ENCODE data around the gene SLC8B1.

Gene SLC8B1

DNA sequence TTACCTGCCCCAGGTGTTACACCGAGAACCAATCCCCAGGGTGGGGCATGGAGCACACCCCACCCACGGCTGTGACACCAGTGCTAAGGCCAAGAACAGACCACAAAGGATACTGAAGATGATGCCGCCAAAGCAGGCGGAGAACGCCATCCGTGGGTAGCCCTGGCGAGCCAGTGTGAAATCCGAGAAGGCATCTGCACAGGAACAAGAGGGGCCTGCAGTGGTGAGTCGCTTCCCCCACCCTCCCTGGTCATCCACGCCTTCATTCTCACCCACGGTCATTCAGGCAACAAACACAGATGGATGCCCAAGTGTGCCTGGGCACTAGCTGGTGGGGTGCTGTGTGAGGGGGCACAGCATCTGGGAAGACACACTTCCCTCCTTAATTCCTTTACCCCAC lies 28.5 kb downstream of the SLC8B1 start:
- in situ Hi-C loops (cut with HindIII; ENCODE audit: low pct_ligation_motif_present, low sequenced_read_pairs) = no loop called here
- H3K36me3 ChIP-seq (replicated peaks) = no peaks in the 10 kb centered on the region

GRCh38 chr12:113305281-113305856 lies 29.5 kb downstream of the SLC8B1 start:
- TF ChIP-seq, protein P1, sequence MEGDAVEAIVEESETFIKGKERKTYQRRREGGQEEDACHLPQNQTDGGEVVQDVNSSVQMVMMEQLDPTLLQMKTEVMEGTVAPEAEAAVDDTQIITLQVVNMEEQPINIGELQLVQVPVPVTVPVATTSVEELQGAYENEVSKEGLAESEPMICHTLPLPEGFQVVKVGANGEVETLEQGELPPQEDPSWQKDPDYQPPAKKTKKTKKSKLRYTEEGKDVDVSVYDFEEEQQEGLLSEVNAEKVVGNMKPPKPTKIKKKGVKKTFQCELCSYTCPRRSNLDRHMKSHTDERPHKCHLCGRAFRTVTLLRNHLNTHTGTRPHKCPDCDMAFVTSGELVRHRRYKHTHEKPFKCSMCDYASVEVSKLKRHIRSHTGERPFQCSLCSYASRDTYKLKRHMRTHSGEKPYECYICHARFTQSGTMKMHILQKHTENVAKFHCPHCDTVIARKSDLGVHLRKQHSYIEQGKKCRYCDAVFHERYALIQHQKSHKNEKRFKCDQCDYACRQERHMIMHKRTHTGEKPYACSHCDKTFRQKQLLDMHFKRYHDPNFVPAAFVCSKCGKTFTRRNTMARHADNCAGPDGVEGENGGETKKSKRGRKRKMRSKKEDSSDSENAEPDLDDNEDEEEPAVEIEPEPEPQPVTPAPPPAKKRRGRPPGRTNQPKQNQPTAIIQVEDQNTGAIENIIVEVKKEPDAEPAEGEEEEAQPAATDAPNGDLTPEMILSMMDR (IDR thresholded peaks at IDR 0.05; ENCODE audit: low read depth, low read length, missing control alignments) = no peak
- no peak for DNase-seq
- no peaks in the 10 kb centered on the region for H3K36me3 ChIP-seq (replicated peaks)

More for the DNA sequence above, 28.5 kb downstream of the SLC8B1 start:
- Histone ChIP-seq H3K4me3 (ENCODE audit: low read depth, low read length) (no peak overlapping the region), H3K27me3 (replicated peaks) (no peaks in the 10 kb centered on the region), H3K27ac (no peak overlapping the region)
- TF ChIP-seq, protein P1 (IDR thresholded peaks at IDR 0.05; ENCODE audit: low read depth, low read length, missing control alignments) = no peak
- no peak for DNase-seq

GRCh38 chr12:113302886-113303640 lies 31.8 kb downstream of the SLC8B1 start:
- DNase-seq = no peak
- H3K27me3 ChIP-seq (replicated peaks) = no peaks in the 10 kb centered on the region
- TF ChIP-seq, protein P1 (IDR thresholded peaks at IDR 0.05; ENCODE audit: low read depth, low read length, missing control alignments) = no peak
- in situ Hi-C loops (cut with HindIII; ENCODE audit: low pct_ligation_motif_present, low sequenced_read_pairs) = no loop called here
- no peak overlapping the region for H3K4me3 ChIP-seq (ENCODE audit: low read depth, low read length)
- no peaks in the 10 kb centered on the region for H3K36me3 ChIP-seq (replicated peaks)
- no peak overlapping the region for H3K27ac ChIP-seq

More at GRCh38 chr12:113305281-113305856, 29.5 kb downstream of the SLC8B1 start:
- Histone ChIP-seq H3K4me3 (ENCODE audit: low read depth, low read length) (no peak overlapping the region), H3K27me3 (replicated peaks) (no peaks in the 10 kb centered on the region), H3K27ac (no peak overlapping the region)
- in situ Hi-C loops (cut with HindIII; ENCODE audit: low pct_ligation_motif_present, low sequenced_read_pairs) = no loop called here

DNA sequence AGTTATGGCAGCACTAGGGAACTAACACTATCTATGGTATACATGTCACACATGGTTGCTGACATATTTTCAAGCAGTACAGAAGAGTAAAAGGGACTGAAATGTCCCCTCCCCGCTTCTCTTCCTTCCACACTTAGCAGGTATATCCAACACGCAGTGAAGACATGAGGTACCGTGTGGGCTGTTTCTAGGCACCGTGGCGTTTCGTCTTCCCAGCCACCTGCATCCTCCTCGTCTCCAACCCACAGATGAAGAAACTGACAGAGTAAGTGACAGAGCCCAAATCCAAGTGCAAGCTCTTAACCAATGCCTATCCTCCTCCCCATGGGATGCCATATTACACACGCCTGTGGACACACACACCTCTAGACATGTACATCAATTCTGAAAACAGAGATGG lies 32.4 kb downstream of the SLC8B1 start:
- in situ Hi-C loops (cut with HindIII; ENCODE audit: low pct_ligation_motif_present, low sequenced_read_pairs) = no loop called here
- H3K36me3 ChIP-seq (replicated peaks) = no peaks in the 10 kb centered on the region

DNA sequence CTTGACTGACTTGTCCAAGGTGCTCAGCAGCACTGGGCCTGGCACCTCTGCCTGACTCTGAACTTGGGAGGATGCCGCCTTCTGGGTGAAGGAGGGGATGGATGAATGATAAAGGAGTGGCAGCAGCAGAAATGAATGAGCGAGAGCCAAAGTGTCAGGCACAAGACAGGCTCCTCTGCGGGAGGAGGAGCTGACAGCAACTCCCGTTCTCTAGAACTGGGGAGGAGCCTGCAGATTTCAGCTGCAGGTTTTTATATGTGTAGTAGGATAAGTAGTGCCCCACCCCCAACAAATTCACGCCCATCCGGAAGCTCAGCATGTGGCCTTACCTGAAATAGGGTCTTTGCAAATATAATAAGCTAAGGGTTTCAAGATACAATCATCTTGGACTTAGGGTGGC lies 33.1 kb downstream of the SLC8B1 start:
- TF ChIP-seq, protein P1 (IDR thresholded peaks at IDR 0.05; ENCODE audit: low read depth, low read length, missing control alignments) = no peak
- DNase-seq = no peak
- Histone ChIP-seq H3K27me3 (replicated peaks) (no peaks in the 10 kb centered on the region), H3K4me3 (ENCODE audit: low read depth, low read length) (no peak overlapping the region), H3K36me3 (replicated peaks) (no peaks in the 10 kb centered on the region), H3K27ac (no peak overlapping the region)
- in situ Hi-C loops (cut with HindIII; ENCODE audit: low pct_ligation_motif_present, low sequenced_read_pairs) = no loop called here

More for the DNA sequence above, 32.4 kb downstream of the SLC8B1 start:
- TF ChIP-seq, protein P1 (IDR thresholded peaks at IDR 0.05; ENCODE audit: low read depth, low read length, missing control alignments) = no peak
- Histone ChIP-seq H3K27ac (no peak overlapping the region), H3K27me3 (replicated peaks) (no peaks in the 10 kb centered on the region), H3K4me3 (ENCODE audit: low read depth, low read length) (no peak overlapping the region)
- no peak for DNase-seq
